HG03571 (cell line): ENCODE results near the gene RNU5B-1.
"Not testable (repeated sequence)": the region's sequence is repeated elsewhere in the genome, so short reads cannot be mapped to it uniquely, and the experiment has no call there.

Experiments
- ATAC-seq: cut with Tn5 transposase; IDR thresholded peaks from one replicate; pipeline ENCODE4 v1.9.1; 2021; ENCODE audit not compliant: unreplicated experiment

Gene RNU5B-1

GRCh38 chr15:65339920-65340319 is 35.4 kb downstream of the RNU5B-1 start:
- no peak for ATAC-seq

GRCh38 chr15:65342493-65342892 is 38.0 kb downstream of the RNU5B-1 start:
- no peak for ATAC-seq

DNA sequence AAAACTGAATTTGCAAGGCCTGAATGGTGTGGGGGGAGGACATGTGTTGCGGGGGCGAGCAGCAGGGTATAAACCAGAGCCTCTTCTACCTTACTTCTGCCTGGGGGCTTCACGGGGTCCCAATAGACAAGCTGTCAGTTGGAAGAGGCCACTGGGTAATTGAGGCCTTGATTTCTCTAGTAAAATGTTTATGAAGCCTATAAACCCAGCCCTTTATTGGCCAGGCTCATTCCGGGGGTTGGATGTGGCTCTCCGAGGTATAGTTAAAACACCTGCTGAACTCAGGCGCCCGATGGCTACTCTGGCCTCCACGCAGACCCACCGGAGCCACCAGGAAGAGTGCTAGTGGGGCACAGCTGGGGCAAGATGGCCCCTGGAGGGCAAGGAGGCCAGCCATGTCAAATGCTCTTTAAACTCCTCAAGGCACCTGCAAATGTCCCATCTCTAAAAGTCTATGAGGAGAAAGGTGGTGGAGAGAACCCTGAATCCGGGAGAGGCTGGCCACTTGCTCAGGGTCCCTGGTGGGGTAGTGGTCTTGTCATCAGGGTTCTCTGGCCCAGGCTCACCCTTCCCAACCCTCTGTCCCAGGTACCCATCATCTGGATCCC is 39.0 kb downstream of the RNU5B-1 start:
- no peak for ATAC-seq

GRCh38 chr15:65344214-65344913 is 39.9 kb downstream of the RNU5B-1 start:
- no peak for ATAC-seq

DNA sequence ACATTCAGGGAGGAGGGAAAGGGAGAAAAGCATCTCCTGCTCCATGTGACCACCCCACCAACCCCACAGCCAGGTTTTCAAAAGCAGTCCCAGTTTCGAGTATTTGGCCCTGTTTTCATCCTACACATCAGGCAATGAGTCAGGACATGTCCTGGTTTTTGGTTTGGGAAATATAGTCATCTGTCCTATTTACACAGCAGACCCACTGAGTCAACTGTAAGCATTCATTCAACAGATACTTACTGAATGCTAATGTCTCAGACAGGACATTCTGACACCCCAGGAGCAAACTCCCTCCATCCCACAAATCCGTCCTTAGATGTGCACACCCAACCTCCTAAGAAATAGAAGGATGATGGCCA is 40.4 kb downstream of the RNU5B-1 start:
- ATAC-seq, result no peak

DNA sequence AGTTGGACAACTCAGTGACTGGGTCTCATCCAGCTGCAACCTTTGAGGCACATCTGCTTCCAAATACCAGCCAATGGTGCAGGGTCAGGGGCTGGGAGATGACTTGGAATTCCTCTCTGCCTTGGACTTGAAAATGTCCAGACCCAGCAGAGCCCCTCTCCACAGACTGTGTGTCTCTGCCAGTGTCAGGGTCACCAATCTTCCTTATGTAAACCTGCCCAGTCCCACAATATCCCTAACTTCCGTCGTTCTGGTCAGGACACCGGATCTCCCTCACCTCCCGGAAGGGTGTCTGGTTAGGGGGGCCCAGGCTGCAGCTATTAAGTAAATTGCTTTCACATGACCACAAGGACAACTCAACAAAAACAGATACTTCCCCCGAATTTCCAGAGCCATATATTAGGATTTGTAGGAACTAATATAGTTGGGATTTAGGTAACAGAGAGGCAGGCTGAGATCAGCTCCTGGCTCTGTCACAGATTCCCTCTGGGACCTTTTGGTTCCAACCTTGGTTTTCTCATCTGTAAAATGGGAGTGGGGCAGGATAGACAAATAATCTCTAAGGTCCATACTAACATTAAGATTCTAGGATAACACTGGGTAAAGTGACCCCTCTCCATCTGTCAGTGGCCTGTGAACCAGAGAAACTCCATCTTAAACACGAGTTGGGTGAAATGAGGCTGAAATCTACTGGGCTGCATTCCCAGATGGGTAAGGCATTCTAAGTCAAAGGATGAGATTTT is 42.5 kb downstream of the RNU5B-1 start:
- ATAC-seq, result no peak

- ATAC-seq, result not testable (repeated sequence)
Observed at GRCh38 chr15:65347756-65348155, 43.3 kb downstream of the RNU5B-1 start.

GRCh38 chr15:65349338-65349737 is 44.9 kb downstream of the RNU5B-1 start:
- no peak for ATAC-seq

- ATAC-seq, result not testable (repeated sequence)
Observed at GRCh38 chr15:65351972-65352371, 47.5 kb downstream of the RNU5B-1 start.
